Astrocyte (in vitro differentiated cells and primary cell): ENCODE data around the gene HIF1AN. TPM values are rescaled to one million over a fixed set of nuclear protein-coding genes. Genes with fewer than 3 reads are reported as not detected.

Experiments
- DNase-seq: peaks from one replicate; pipeline ENCODE4 v3.0.0-alpha.2; 2010; ENCODE audit warnings: low read depth
- FAIRE-seq: peaks from 2 replicates; lab custom pipeline; 2011; peaks lifted over from hg19 to GRCh38; lab: Jason Lieb, UNC
- H2AFZ ChIP-seq: 2 replicates; pipeline ENCODE4 v1.6.0; 2012; ENCODE audit warnings: low read depth, low read length, inconsistent platforms
- H3K27ac ChIP-seq: 2 replicates; pipeline ENCODE4 v1.5.1; 2011; ENCODE audit warnings: low read depth, low read length, inconsistent platforms
- H3K27me3 ChIP-seq: 2 replicates; pipeline ENCODE4 v1.6.0; 2011; ENCODE audit warnings: low read length, inconsistent platforms; ENCODE audit not compliant: insufficient read depth
- H3K36me3 ChIP-seq: 2 replicates; pipeline ENCODE4 v1.5.1; 2011; ENCODE audit warnings: low read length, inconsistent platforms; ENCODE audit not compliant: insufficient read depth
- H3K4me1 ChIP-seq: 2 replicates; pipeline ENCODE4 v1.5.1; 2011; ENCODE audit warnings: low read length, inconsistent platforms; ENCODE audit not compliant: insufficient read depth
- H3K4me2 ChIP-seq: 2 replicates; pipeline ENCODE4 v1.6.0; 2012; ENCODE audit warnings: low read length, inconsistent platforms
- H3K4me3 ChIP-seq: 2 replicates; pipeline ENCODE4 v1.5.1; 2011; ENCODE audit warnings: low read depth, mild to moderate bottlenecking, low read length, inconsistent platforms; ENCODE audit not compliant: insufficient read depth
- H3K79me2 ChIP-seq: 2 replicates; pipeline ENCODE4 v1.6.0; 2012; ENCODE audit warnings: mild to moderate bottlenecking, low read length, inconsistent platforms; ENCODE audit not compliant: insufficient read depth
- H3K9ac ChIP-seq: 2 replicates; pipeline ENCODE4 v1.6.0; 2012; ENCODE audit warnings: mild to moderate bottlenecking, low read length, inconsistent platforms
- H3K9me3 ChIP-seq: 2 replicates; pipeline ENCODE4 v1.5.1; 2012; ENCODE audit warnings: low read depth, mild to moderate bottlenecking, low read length, inconsistent platforms; ENCODE audit not compliant: insufficient read depth
- H4K20me1 ChIP-seq: 2 replicates; pipeline ENCODE4 v1.6.0; 2012; ENCODE audit warnings: low read length, inconsistent platforms; ENCODE audit not compliant: insufficient read depth
- H3K27ac Mint-ChIP-seq: one replicate; pipeline ENCODE4 v1.8.0; 2021; ENCODE audit warnings: mild to moderate bottlenecking, mixed read lengths; ENCODE audit not compliant: unreplicated experiment
- H3K27me3 Mint-ChIP-seq: one replicate; pipeline ENCODE4 v1.8.0; 2021; ENCODE audit warnings: low read depth, mixed read lengths; ENCODE audit not compliant: unreplicated experiment
- H3K36me3 Mint-ChIP-seq: one replicate; pipeline ENCODE4 v1.8.0; 2021; ENCODE audit warnings: low read depth, mixed read lengths; ENCODE audit not compliant: unreplicated experiment
- H3K4me1 Mint-ChIP-seq: one replicate; pipeline ENCODE4 v1.8.0; 2021; ENCODE audit warnings: low read depth, mixed read lengths; ENCODE audit not compliant: unreplicated experiment
- H3K4me3 Mint-ChIP-seq: one replicate; pipeline ENCODE4 v1.8.0; 2021; ENCODE audit warnings: mild to moderate bottlenecking, moderate library complexity, mixed read lengths; ENCODE audit not compliant: unreplicated experiment
- H3K9me3 Mint-ChIP-seq: one replicate; pipeline ENCODE4 v1.8.0; 2021; ENCODE audit warnings: mild to moderate bottlenecking, mixed read lengths; ENCODE audit not compliant: unreplicated experiment
- EZH2 ChIP-seq: IDR thresholded peaks from 2 replicates; pipeline ENCODE4 v1.6.1; 2012; ENCODE audit warnings: mild to moderate bottlenecking, low read length, inconsistent platforms; ENCODE audit not compliant: insufficient read depth
- total RNA-seq: library from RNA; stranded (reverse); gene quantifications from 2 replicates; pipeline ENCODE4 v1.2.1, GENCODE V29; 2021
- TF ChIP-seq, protein P1 (sequence below): IDR thresholded peaks from 2 replicates; pipeline ENCODE4 v1.5.1; 2011; ENCODE audit warnings: low read depth, mild to moderate bottlenecking, inconsistent platforms, low read length, moderate library complexity; ENCODE audit not compliant: insufficient read depth

The HIF1AN gene
- total RNA-seq, 1 donor from 2014 or later, result 49.4 TPM

DNA sequence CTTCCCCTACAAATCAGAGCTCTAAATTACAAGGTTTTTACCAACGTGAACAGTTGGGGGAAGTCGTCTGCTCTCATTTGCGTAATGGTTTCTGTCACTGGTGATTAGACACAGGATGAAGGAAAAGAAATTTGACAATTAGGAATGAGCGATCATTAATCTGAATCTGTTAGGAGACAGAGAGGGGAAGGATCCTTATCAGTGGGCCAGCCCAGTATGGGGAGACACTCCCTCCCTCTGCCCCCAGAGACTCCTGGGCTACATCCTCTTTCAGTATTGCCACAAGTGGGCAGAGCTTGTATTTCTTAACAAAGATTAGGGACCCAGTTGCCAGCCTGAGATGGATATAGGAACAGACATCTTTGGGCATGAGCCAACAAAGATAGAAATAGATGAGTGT is 15.5 kb downstream of the HIF1AN start:
- Mint-ChIP-seq H3K4me1 (peaks cover 4% of the 10 kb centered on the region), H3K27me3 (no peaks in the 10 kb centered on the region), H3K9me3 (no peaks in the 10 kb centered on the region), H3K36me3 (peaks cover 40% of the 10 kb centered on the region), H3K27ac (no peak overlapping the region), H3K4me3 (no peak overlapping the region)
- FAIRE-seq (no peak), DNase-seq (no peak)
- no peaks in the 10 kb centered on the region for H3K79me2 ChIP-seq
- H3K9ac ChIP-seq, result no peak overlapping the region
- H3K4me1 ChIP-seq, result no peaks in the 10 kb centered on the region
- no peaks in the 10 kb centered on the region for H3K9me3 ChIP-seq
- no peak overlapping the region for H3K27ac ChIP-seq
- no peak overlapping the region for H2AFZ ChIP-seq
- no peak overlapping the region for H3K4me3 ChIP-seq
- no peaks in the 10 kb centered on the region for H3K27me3 ChIP-seq
- H4K20me1 ChIP-seq, result peaks cover 20% of the 10 kb centered on the region
- H3K4me2 ChIP-seq, result no peak overlapping the region
- peaks cover 38% of the 10 kb centered on the region for H3K36me3 ChIP-seq
- no peak for TF ChIP-seq EZH2
- TF ChIP-seq, protein P1, sequence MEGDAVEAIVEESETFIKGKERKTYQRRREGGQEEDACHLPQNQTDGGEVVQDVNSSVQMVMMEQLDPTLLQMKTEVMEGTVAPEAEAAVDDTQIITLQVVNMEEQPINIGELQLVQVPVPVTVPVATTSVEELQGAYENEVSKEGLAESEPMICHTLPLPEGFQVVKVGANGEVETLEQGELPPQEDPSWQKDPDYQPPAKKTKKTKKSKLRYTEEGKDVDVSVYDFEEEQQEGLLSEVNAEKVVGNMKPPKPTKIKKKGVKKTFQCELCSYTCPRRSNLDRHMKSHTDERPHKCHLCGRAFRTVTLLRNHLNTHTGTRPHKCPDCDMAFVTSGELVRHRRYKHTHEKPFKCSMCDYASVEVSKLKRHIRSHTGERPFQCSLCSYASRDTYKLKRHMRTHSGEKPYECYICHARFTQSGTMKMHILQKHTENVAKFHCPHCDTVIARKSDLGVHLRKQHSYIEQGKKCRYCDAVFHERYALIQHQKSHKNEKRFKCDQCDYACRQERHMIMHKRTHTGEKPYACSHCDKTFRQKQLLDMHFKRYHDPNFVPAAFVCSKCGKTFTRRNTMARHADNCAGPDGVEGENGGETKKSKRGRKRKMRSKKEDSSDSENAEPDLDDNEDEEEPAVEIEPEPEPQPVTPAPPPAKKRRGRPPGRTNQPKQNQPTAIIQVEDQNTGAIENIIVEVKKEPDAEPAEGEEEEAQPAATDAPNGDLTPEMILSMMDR, result no peak

DNA sequence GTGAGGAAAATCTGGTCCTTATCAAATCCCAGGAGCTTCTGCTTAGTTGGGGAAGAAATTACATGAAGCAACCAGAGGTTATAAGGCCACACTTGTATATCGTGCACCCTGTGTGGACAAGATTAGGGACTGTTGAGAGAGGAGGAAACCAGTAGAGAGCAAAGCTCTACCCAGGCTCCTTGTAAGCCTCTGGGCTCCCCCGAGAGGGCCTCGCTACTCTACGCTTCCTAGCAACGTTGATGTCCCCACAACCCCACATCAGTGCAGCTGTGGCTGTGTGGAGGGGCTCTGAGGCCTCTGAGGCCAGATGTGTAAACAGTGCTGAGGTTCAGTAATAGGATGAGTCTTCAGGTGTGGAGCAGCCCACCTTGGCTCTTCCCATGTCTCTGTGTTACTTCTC is 16.0 kb downstream of the HIF1AN start:
- Histone ChIP-seq H3K4me1 (no peaks in the 10 kb centered on the region), H3K27ac (no peak overlapping the region), H4K20me1 (peaks cover 20% of the 10 kb centered on the region), H2AFZ (no peak overlapping the region), H3K4me3 (no peak overlapping the region), H3K9ac (no peak overlapping the region), H3K36me3 (peaks cover 36% of the 10 kb centered on the region), H3K4me2 (no peak overlapping the region), H3K27me3 (no peaks in the 10 kb centered on the region), H3K9me3 (no peaks in the 10 kb centered on the region), H3K79me2 (no peaks in the 10 kb centered on the region)
- H3K27me3 Mint-ChIP-seq, result no peaks in the 10 kb centered on the region
- peaks cover 41% of the 10 kb centered on the region for H3K36me3 Mint-ChIP-seq
- TF ChIP-seq, protein P1, result no peak
- TF ChIP-seq EZH2, result no peak
- no peak for DNase-seq
- H3K9me3 Mint-ChIP-seq, result no peaks in the 10 kb centered on the region
- no peak for FAIRE-seq
- no peak overlapping the region for H3K4me3 Mint-ChIP-seq
- peaks cover 4% of the 10 kb centered on the region for H3K4me1 Mint-ChIP-seq
- no peak overlapping the region for H3K27ac Mint-ChIP-seq

DNA sequence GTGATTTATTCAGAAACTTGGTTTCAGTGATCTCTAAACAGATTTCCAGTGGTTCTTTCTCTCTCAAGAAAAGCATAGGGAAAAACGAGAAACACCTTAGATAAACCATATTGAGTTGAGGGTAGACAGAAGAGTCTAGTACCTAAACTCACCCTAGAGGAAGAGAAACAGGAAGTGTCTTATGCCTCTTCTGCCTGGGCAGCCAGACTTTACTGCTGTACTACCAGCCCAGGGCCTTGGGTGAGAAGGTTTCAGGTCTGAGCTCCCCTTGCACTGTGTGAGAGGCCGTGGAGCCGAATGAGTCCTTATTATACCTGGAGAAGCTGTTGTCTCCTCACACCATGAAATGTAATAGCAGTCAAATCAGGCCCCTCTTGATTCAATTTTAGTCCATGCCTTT is 18.2 kb downstream of the HIF1AN start:
- peaks cover 3% of the 10 kb centered on the region for H4K20me1 ChIP-seq
- no peak overlapping the region for H2AFZ ChIP-seq
- no peaks in the 10 kb centered on the region for H3K79me2 ChIP-seq
- Mint-ChIP-seq H3K36me3 (peaks cover 28% of the 10 kb centered on the region), H3K4me1 (peaks cover 4% of the 10 kb centered on the region), H3K27ac (no peak overlapping the region), H3K27me3 (no peaks in the 10 kb centered on the region), H3K4me3 (no peak overlapping the region), H3K9me3 (no peaks in the 10 kb centered on the region)
- H3K27me3 ChIP-seq, result no peaks in the 10 kb centered on the region
- H3K4me1 ChIP-seq, result no peaks in the 10 kb centered on the region
- H3K27ac ChIP-seq, result no peak overlapping the region
- FAIRE-seq, result no peak
- H3K9me3 ChIP-seq, result no peaks in the 10 kb centered on the region
- H3K9ac ChIP-seq, result no peak overlapping the region
- H3K4me3 ChIP-seq, result no peak overlapping the region
- TF ChIP-seq EZH2, result no peak
- TF ChIP-seq, protein P1, result no peak
- DNase-seq, result no peak
- H3K4me2 ChIP-seq, result no peak overlapping the region
- H3K36me3 ChIP-seq, result peaks cover 25% of the 10 kb centered on the region
